ENCODE results near the gene CCDC146. TPM values are rescaled to one million over a fixed set of nuclear protein-coding genes. Genes with fewer than 3 reads are reported as not detected.

The CCDC146 gene
- total RNA-seq, 1 donor from 2014 or later: 4.3 TPM

DNA sequence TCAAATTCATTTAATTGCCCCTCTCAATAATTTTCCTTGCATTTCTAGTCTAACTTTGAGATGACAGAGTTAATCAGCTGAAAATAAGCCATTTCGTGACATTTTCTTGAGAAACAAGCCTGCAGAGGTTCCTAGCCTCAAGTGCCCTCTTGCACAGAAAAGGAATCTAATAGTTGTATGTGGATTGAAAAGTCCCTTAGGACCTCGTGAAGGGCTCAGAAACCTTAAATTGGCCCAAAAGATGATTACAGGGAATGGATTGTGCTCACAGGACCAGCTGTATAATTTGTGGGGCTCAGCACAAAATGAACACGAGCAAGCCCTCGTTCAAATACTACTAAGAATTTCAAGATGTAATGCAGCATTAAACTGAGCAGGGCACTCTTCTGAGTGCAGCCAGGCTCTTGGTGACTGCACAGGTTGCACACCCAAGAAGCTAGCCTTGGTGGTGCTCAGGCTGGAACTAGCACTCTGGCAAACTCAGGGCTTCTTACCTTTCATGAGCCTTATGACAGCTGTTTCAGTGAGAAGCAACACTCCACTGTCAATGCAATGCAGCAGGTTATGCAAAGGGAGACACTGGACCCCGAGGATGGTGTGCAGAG is 191.6 kb downstream of the CCDC146 start:
- intact Hi-C loops (cut with DNase I): no loop called here
- TF ChIP-seq, protein P1, sequence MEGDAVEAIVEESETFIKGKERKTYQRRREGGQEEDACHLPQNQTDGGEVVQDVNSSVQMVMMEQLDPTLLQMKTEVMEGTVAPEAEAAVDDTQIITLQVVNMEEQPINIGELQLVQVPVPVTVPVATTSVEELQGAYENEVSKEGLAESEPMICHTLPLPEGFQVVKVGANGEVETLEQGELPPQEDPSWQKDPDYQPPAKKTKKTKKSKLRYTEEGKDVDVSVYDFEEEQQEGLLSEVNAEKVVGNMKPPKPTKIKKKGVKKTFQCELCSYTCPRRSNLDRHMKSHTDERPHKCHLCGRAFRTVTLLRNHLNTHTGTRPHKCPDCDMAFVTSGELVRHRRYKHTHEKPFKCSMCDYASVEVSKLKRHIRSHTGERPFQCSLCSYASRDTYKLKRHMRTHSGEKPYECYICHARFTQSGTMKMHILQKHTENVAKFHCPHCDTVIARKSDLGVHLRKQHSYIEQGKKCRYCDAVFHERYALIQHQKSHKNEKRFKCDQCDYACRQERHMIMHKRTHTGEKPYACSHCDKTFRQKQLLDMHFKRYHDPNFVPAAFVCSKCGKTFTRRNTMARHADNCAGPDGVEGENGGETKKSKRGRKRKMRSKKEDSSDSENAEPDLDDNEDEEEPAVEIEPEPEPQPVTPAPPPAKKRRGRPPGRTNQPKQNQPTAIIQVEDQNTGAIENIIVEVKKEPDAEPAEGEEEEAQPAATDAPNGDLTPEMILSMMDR (IDR thresholded peaks at IDR 0.05): no peak
- H3K36me3 ChIP-seq: peaks cover 61% of the 10 kb centered on the region
- DNase-seq: no peak
- no peak for ATAC-seq
- H3K4me3 ChIP-seq: no peak overlapping the region
- no peak overlapping the region for H3K27ac ChIP-seq
- no peaks in the 10 kb centered on the region for H3K27me3 ChIP-seq
- H3K9me3 ChIP-seq: no peaks in the 10 kb centered on the region
- H3K4me1 ChIP-seq: peaks cover 3% of the 10 kb centered on the region

DNA sequence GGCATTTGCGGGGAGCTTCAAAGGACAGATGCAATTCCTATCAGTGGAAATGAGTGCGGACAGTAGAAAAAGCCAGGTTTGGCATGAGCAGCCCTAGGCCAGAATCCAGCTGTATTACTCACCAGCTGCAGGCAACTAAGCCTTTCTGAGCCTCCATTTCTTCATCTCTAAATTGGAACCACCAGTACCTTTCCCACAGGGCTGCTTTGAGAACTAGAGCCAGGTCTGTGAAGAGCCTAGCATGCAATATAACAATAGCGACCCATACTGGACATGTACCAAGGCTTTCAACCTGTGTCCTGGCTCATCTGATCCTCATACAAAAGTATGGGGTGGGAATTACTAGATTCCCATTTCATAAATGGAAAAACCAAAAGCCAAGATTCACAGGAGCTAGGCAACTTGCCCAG is 192.8 kb downstream of the CCDC146 start:
- DNase-seq: no peak
- Histone ChIP-seq H3K9me3 (no peaks in the 10 kb centered on the region), H3K27ac (no peak overlapping the region), H3K27me3 (no peaks in the 10 kb centered on the region), H3K4me1 (peaks cover 3% of the 10 kb centered on the region), H3K4me3 (no peak overlapping the region), H3K36me3 (peaks cover 58% of the 10 kb centered on the region)
- intact Hi-C loops (cut with DNase I): no loop called here
- TF ChIP-seq, protein P1 (IDR thresholded peaks at IDR 0.05): no peak
- no peak for ATAC-seq

DNA sequence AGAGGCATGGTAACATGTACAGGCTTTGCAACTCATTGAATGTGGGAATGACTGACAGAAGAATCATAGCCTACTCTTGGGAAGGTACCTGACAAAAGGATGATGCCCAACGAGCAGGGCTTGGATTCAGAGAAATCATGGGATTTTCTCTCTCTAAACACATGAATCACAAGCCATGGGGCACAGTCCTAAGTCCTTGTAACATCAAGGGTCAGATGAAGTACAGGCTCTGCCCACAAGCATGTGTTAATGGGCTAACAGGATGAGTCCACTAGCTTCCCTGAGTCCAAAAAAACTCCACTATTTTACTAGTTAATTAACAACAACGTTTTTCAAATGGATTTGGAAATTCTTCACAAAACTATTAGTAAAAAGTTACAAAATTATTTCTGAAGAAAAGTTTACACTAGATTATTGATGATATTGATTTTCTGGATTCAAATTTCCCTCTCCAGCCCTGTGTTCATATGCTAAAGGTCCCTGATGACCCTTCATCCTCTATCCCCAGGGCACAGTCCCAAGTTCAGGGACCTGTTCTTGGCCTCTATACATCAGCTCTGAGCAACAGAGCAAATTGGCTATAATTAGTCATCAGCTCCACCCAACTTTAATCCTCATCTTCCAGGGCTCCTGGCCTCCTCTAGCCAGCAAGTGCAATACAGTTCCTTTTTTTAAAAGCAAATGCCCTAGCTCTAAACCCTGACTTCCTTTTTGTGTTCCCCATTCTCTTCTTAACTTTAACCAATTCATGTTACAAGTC is 194.0 kb downstream of the CCDC146 start:
- intact Hi-C loops (cut with DNase I): no loop called here
- H3K4me1 ChIP-seq: peaks cover 3% of the 10 kb centered on the region

DNA sequence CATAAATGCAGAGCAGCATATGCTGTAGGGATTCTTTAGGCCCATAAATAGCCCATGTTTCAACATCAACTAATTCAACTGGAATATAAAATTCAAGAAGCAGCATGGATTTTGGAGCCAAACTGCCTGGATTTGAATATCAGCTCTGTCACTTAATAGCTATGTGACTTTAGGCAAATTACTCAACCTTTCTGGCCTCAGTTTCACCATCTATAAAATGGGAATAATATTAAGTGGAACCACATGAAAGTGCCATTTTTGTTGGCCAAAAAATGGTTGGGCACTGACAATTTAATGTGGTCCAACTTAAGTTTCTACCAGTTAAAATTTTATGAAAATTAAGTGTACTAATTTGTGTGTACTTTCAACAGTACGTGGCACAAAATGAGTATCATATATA is 195.6 kb downstream of the CCDC146 start:
- TF ChIP-seq, protein P1 (IDR thresholded peaks at IDR 0.05): no peak
- Histone ChIP-seq H3K4me1 (peaks cover 3% of the 10 kb centered on the region), H3K27me3 (no peaks in the 10 kb centered on the region), H3K9me3 (no peaks in the 10 kb centered on the region), H3K4me3 (no peak overlapping the region), H3K36me3 (peaks cover 56% of the 10 kb centered on the region), H3K27ac (no peak overlapping the region)
- ATAC-seq (no peak), DNase-seq (no peak)
- intact Hi-C loops (cut with DNase I): no loop called here

More for the DNA sequence above, 194.0 kb downstream of the CCDC146 start:
- ATAC-seq (peak; percentile 73), DNase-seq (no peak)
- H3K4me3 ChIP-seq: no peak overlapping the region
- peaks cover 59% of the 10 kb centered on the region for H3K36me3 ChIP-seq
- TF ChIP-seq, protein P1 (IDR thresholded peaks at IDR 0.05): no peak
- no peaks in the 10 kb centered on the region for H3K27me3 ChIP-seq
- no peaks in the 10 kb centered on the region for H3K9me3 ChIP-seq
- no peak overlapping the region for H3K27ac ChIP-seq

DNA sequence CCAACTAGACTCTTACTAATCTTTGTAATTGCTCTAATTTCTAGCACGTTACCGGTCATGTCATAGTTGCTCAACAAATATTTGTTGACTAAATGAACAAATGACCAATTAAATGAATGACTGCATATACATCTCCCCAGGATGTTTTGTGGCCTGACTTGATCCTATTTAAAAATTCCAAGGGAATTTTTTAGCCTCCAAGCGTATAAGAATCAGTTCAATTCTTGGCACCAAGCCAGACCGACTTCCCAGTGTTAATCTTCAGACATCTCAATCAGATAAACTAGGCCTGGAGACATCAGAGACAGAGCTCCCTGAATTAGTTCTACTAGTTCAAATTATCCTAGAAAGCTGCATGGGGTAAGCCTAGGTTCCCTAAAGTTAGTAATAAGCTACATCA is 197.7 kb downstream of the CCDC146 start:
- no peaks in the 10 kb centered on the region for H3K27me3 ChIP-seq
- ATAC-seq (no peak), DNase-seq (no peak)
- no peak overlapping the region for H3K27ac ChIP-seq
- no peaks in the 10 kb centered on the region for H3K9me3 ChIP-seq
- peaks cover 44% of the 10 kb centered on the region for H3K36me3 ChIP-seq
- intact Hi-C loops (cut with DNase I): no loop called here
- TF ChIP-seq, protein P1 (IDR thresholded peaks at IDR 0.05): no peak
- no peak overlapping the region for H3K4me3 ChIP-seq
- peaks cover 3% of the 10 kb centered on the region for H3K4me1 ChIP-seq

All from upper lobe of right lung (tissue), 1 donor.